ENCODE data around the gene TBC1D1. TPM values are rescaled to one million over a fixed set of nuclear protein-coding genes. Genes with fewer than 3 reads are reported as not detected.
A peak's percentile ranks its signal among the peaks of the same experiment; 100 is the strongest.
"Not testable (repeated sequence)": the region's sequence is repeated elsewhere in the genome, so short reads cannot be mapped to it uniquely, and the experiment has no call there.

TBC1D1 gene
- total RNA-seq, 2 donors from 2014 or later: 58.0 to 68.7 TPM

- Mint-ChIP-seq H3K27me3 (ENCODE audit: low read depth) (no peaks in the 10 kb centered on the region), H3K4me1 (ENCODE audit: low read depth) (peaks cover 19% of the 10 kb centered on the region), H3K27ac (no peak overlapping the region), H3K36me3 (ENCODE audit: insufficient read depth in 2 of 2) (no peaks in the 10 kb centered on the region), H3K4me3 (no peak overlapping the region), H3K9me3 (peaks cover 1 to 2% of the 10 kb centered on the region in 2 donors)
- ATAC-seq (replicated peaks in 1 of 2) (no peak), DNase-seq (no peak)
These were observed 77.9 kb downstream of the TBC1D1 start for GRCh38 chr4:37968747-37969146.

GRCh38 chr4:37970702-37971101 is 79.8 kb downstream of the TBC1D1 start:
- H3K36me3 Mint-ChIP-seq (ENCODE audit: insufficient read depth in 2 of 2): no peaks in the 10 kb centered on the region
- DNase-seq (peak; percentile 64 to 68), ATAC-seq (replicated peaks in 1 of 2) (peak; percentile 59 to 74)
- H3K4me3 Mint-ChIP-seq: no peak overlapping the region
- H3K27ac Mint-ChIP-seq: peak overlapping the region; percentile 5
- H3K27me3 Mint-ChIP-seq (ENCODE audit: low read depth): no peaks in the 10 kb centered on the region
- peaks cover 1 to 2% of the 10 kb centered on the region in 2 donors for H3K9me3 Mint-ChIP-seq
- H3K4me1 Mint-ChIP-seq (ENCODE audit: low read depth): peaks cover 28% of the 10 kb centered on the region

- Mint-ChIP-seq H3K4me3 (no peak overlapping the region), H3K9me3 (peaks cover 1 to 2% of the 10 kb centered on the region in 2 donors), H3K27me3 (ENCODE audit: low read depth) (no peaks in the 10 kb centered on the region), H3K36me3 (ENCODE audit: insufficient read depth in 2 of 2) (no peaks in the 10 kb centered on the region), H3K4me1 (ENCODE audit: low read depth) (peaks cover 27% of the 10 kb centered on the region), H3K27ac (no peak overlapping the region)
- ATAC-seq (replicated peaks in 1 of 2) (no peak), DNase-seq (no peak)
These were observed 80.3 kb downstream of the TBC1D1 start for GRCh38 chr4:37971202-37971601.

- Mint-ChIP-seq H3K4me1 (ENCODE audit: low read depth) (peaks cover 38% of the 10 kb centered on the region), H3K4me3 (no peak overlapping the region), H3K9me3 (peaks cover 1 to 2% of the 10 kb centered on the region in 2 donors), H3K27ac (no peak overlapping the region), H3K27me3 (ENCODE audit: low read depth) (no peaks in the 10 kb centered on the region), H3K36me3 (ENCODE audit: insufficient read depth in 2 of 2) (no peaks in the 10 kb centered on the region)
- no peak for ATAC-seq (replicated peaks in 1 of 2)
- no peak for DNase-seq
These were observed 82.6 kb downstream of the TBC1D1 start for GRCh38 chr4:37973441-37973840.

- H3K27ac Mint-ChIP-seq; H3K9me3 Mint-ChIP-seq; H3K4me3 Mint-ChIP-seq; H3K27me3 Mint-ChIP-seq (ENCODE audit: low read depth); ATAC-seq (replicated peaks in 1 of 2); DNase-seq; H3K36me3 Mint-ChIP-seq (ENCODE audit: insufficient read depth in 2 of 2): not testable (repeated sequence)
- H3K4me1 Mint-ChIP-seq (ENCODE audit: low read depth): peaks cover 53% of the 10 kb centered on the region
These were observed 84.5 kb downstream of the TBC1D1 start for GRCh38 chr4:37975321-37975822.

GRCh38 chr4:37976507-37976906 is 85.6 kb downstream of the TBC1D1 start:
- no peaks in the 10 kb centered on the region for H3K36me3 Mint-ChIP-seq (ENCODE audit: insufficient read depth in 2 of 2)
- peak overlapping the region; percentile 68 to 72 for H3K4me3 Mint-ChIP-seq
- no peak for ATAC-seq (replicated peaks in 1 of 2)
- H3K9me3 Mint-ChIP-seq: no peaks in the 10 kb centered on the region
- no peak for DNase-seq
- peak overlapping the region; percentile 57 for H3K27ac Mint-ChIP-seq
- H3K27me3 Mint-ChIP-seq (ENCODE audit: low read depth): no peaks in the 10 kb centered on the region
- H3K4me1 Mint-ChIP-seq (ENCODE audit: low read depth): peaks cover 56% of the 10 kb centered on the region

GRCh38 chr4:37976991-37977470 is 86.1 kb downstream of the TBC1D1 start:
- DNase-seq (peak; percentile 85), ATAC-seq (replicated peaks in 1 of 2) (peak; percentile 84 to 86)
- peaks cover 61% of the 10 kb centered on the region for H3K4me1 Mint-ChIP-seq (ENCODE audit: low read depth)
- no peaks in the 10 kb centered on the region for H3K27me3 Mint-ChIP-seq (ENCODE audit: low read depth)
- no peaks in the 10 kb centered on the region for H3K9me3 Mint-ChIP-seq
- no peak overlapping the region for H3K27ac Mint-ChIP-seq
- peak overlapping the region; percentile 72 to 86 for H3K4me3 Mint-ChIP-seq
- H3K36me3 Mint-ChIP-seq (ENCODE audit: insufficient read depth in 2 of 2): no peaks in the 10 kb centered on the region

- Mint-ChIP-seq H3K4me3 (peak overlapping the region; percentile 86 to 95), H3K4me1 (ENCODE audit: low read depth) (peaks cover 63% of the 10 kb centered on the region), H3K27me3 (ENCODE audit: low read depth) (no peaks in the 10 kb centered on the region), H3K27ac (peak overlapping the region; percentile 80), H3K9me3 (no peaks in the 10 kb centered on the region), H3K36me3 (ENCODE audit: insufficient read depth in 2 of 2) (no peaks in the 10 kb centered on the region)
- ATAC-seq (replicated peaks in 1 of 2) (peak; percentile 81 to 87), DNase-seq (peak; percentile 75 to 82)
These were observed 86.8 kb downstream of the TBC1D1 start for GRCh38 chr4:37977471-37978247.

- peaks cover 57% of the 10 kb centered on the region for H3K4me1 Mint-ChIP-seq (ENCODE audit: low read depth)
- H3K36me3 Mint-ChIP-seq (ENCODE audit: insufficient read depth in 2 of 2): no peaks in the 10 kb centered on the region
- no peaks in the 10 kb centered on the region for H3K9me3 Mint-ChIP-seq
- peak overlapping the region; percentile 86 to 95 for H3K4me3 Mint-ChIP-seq
- ATAC-seq (replicated peaks in 1 of 2) (peak; percentile 20 to 23), DNase-seq (peak; percentile 25 to 28)
- H3K27me3 Mint-ChIP-seq (ENCODE audit: low read depth): no peaks in the 10 kb centered on the region
- H3K27ac Mint-ChIP-seq: peak overlapping the region; percentile 80
These were observed 87.5 kb downstream of the TBC1D1 start for GRCh38 chr4:37978248-37978924.

- no peaks in the 10 kb centered on the region for H3K27me3 Mint-ChIP-seq (ENCODE audit: low read depth)
- H3K4me3 Mint-ChIP-seq: no peak overlapping the region
- H3K27ac Mint-ChIP-seq: no peak overlapping the region
- DNase-seq (no peak), ATAC-seq (replicated peaks in 1 of 2) (no peak)
- H3K36me3 Mint-ChIP-seq (ENCODE audit: insufficient read depth in 2 of 2): no peaks in the 10 kb centered on the region
- H3K9me3 Mint-ChIP-seq: no peaks in the 10 kb centered on the region
- peaks cover 48% of the 10 kb centered on the region for H3K4me1 Mint-ChIP-seq (ENCODE audit: low read depth)
These were observed 89.4 kb downstream of the TBC1D1 start for GRCh38 chr4:37980246-37980645.

- Mint-ChIP-seq H3K4me3 (no peak overlapping the region), H3K4me1 (ENCODE audit: low read depth) (peaks cover 49% of the 10 kb centered on the region), H3K27ac (no peak overlapping the region), H3K27me3 (ENCODE audit: low read depth) (no peaks in the 10 kb centered on the region), H3K36me3 (ENCODE audit: insufficient read depth in 2 of 2) (no peaks in the 10 kb centered on the region), H3K9me3 (no peaks in the 10 kb centered on the region)
- DNase-seq (no peak), ATAC-seq (replicated peaks in 1 of 2) (no peak)
These were observed 90.5 kb downstream of the TBC1D1 start for GRCh38 chr4:37981425-37981824.

- no peak overlapping the region for H3K27ac Mint-ChIP-seq
- no peaks in the 10 kb centered on the region for H3K27me3 Mint-ChIP-seq (ENCODE audit: low read depth)
- no peaks in the 10 kb centered on the region for H3K36me3 Mint-ChIP-seq (ENCODE audit: insufficient read depth in 2 of 2)
- H3K9me3 Mint-ChIP-seq: no peaks in the 10 kb centered on the region
- no peak for DNase-seq
- H3K4me1 Mint-ChIP-seq (ENCODE audit: low read depth): peaks cover 47% of the 10 kb centered on the region
- no peak overlapping the region for H3K4me3 Mint-ChIP-seq
- ATAC-seq (replicated peaks in 1 of 2): no peak
These were observed 91.2 kb downstream of the TBC1D1 start for GRCh38 chr4:37981844-37982720.
